Measurements from ENCODE around the gene CNTNAP2. TPM values are rescaled to one million over a fixed set of nuclear protein-coding genes. Genes with fewer than 3 reads are reported as not detected.

The CNTNAP2 gene
- polyA plus RNA-seq, 4 donors: 0.54 to 10.1 (median 2.6) TPM

- WGBS, 3 donors: 50 to 60% (median 60%) methylated on average over 1 of the region's 1 CpG
- DNase-seq (no peak), FAIRE-seq (no peak)
- Histone ChIP-seq H3K9me3 (ENCODE audit: control insufficient read depth in 2 of 2, insufficient read depth in 1 of 2, low read depth in 1 of 2, low read length in 1 of 2) (no peaks in the 10 kb centered on the region), H3K4me3 (ENCODE audit: low read depth in 1 of 3, low read length in 3 of 3) (no peak overlapping the region), H3K36me3 (ENCODE audit: control insufficient read depth in 3 of 3, insufficient read depth in 2 of 3, low read depth in 1 of 3, low read length in 3 of 3) (no peaks in the 10 kb centered on the region), H3K27me3 (ENCODE audit: control insufficient read depth in 3 of 3, insufficient read depth in 3 of 3, low read length in 3 of 3) (no peaks in the 10 kb centered on the region), H3K27ac (ENCODE audit: low read depth in 1 of 3, low read length in 2 of 3) (no peak overlapping the region), H3K4me1 (ENCODE audit: control insufficient read depth in 3 of 3, insufficient read depth in 2 of 3, low read depth in 1 of 3, low read length in 2 of 3) (no peaks in the 10 kb centered on the region)
These were observed 1895.2 kb downstream of the CNTNAP2 start for GRCh38 chr7:148011753-148012152.

- FAIRE-seq (no peak), DNase-seq (no peak)
- Histone ChIP-seq H3K27me3 (ENCODE audit: control insufficient read depth in 3 of 3, insufficient read depth in 3 of 3, low read length in 3 of 3) (no peaks in the 10 kb centered on the region), H3K36me3 (ENCODE audit: control insufficient read depth in 3 of 3, insufficient read depth in 2 of 3, low read depth in 1 of 3, low read length in 3 of 3) (no peaks in the 10 kb centered on the region), H3K4me3 (ENCODE audit: low read depth in 1 of 3, low read length in 3 of 3) (no peak overlapping the region), H3K27ac (ENCODE audit: low read depth in 1 of 3, low read length in 2 of 3) (no peak overlapping the region), H3K9me3 (ENCODE audit: control insufficient read depth in 2 of 2, insufficient read depth in 1 of 2, low read depth in 1 of 2, low read length in 1 of 2) (no peaks in the 10 kb centered on the region), H3K4me1 (ENCODE audit: control insufficient read depth in 3 of 3, insufficient read depth in 2 of 3, low read depth in 1 of 3, low read length in 2 of 3) (no peaks in the 10 kb centered on the region)
- 54 to 80% (median 69%) methylated on average over 6 of the region's 6 CpGs for WGBS, 3 donors
These were observed 1897.4 kb downstream of the CNTNAP2 start for GRCh38 chr7:148014001-148014400.

DNA sequence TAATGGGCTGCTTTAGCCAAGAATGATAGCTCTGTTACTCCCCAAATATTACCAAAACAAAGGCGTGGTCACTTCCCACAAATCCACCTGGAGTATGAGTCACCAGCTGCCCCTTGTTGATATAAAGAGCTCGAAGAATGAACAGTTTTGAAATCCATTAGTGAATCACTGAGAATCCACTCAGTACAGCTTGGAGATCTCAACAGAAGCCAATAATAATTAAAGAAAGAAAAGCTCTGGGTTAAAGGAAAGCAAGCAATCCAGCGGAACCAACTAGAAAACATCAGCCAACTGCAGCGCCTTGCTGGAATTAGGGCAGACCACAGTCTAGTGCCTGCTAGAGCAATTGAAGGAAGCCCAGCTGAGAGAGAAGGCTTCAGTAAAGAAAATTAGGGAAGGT, 1897.9 kb downstream of the CNTNAP2 start:
- no peaks in the 10 kb centered on the region for H3K4me1 ChIP-seq (ENCODE audit: control insufficient read depth in 3 of 3, insufficient read depth in 2 of 3, low read depth in 1 of 3, low read length in 2 of 3)
- H3K4me3 ChIP-seq (ENCODE audit: low read depth in 1 of 3, low read length in 3 of 3): no peak overlapping the region
- WGBS, 3 donors: 62 to 64% (median 62%) methylated on average over 4 of the region's 4 CpGs
- H3K27ac ChIP-seq (ENCODE audit: low read depth in 1 of 3, low read length in 2 of 3): no peak overlapping the region
- DNase-seq: no peak
- no peaks in the 10 kb centered on the region for H3K27me3 ChIP-seq (ENCODE audit: control insufficient read depth in 3 of 3, insufficient read depth in 3 of 3, low read length in 3 of 3)
- FAIRE-seq: no peak
- no peaks in the 10 kb centered on the region for H3K9me3 ChIP-seq (ENCODE audit: control insufficient read depth in 2 of 2, insufficient read depth in 1 of 2, low read depth in 1 of 2, low read length in 1 of 2)
- no peaks in the 10 kb centered on the region for H3K36me3 ChIP-seq (ENCODE audit: control insufficient read depth in 3 of 3, insufficient read depth in 2 of 3, low read depth in 1 of 3, low read length in 3 of 3)

GRCh38 chr7:148017126-148017525, 1900.5 kb downstream of the CNTNAP2 start:
- no peak for FAIRE-seq
- no peaks in the 10 kb centered on the region for H3K36me3 ChIP-seq (ENCODE audit: control insufficient read depth in 3 of 3, insufficient read depth in 2 of 3, low read depth in 1 of 3, low read length in 3 of 3)

DNA sequence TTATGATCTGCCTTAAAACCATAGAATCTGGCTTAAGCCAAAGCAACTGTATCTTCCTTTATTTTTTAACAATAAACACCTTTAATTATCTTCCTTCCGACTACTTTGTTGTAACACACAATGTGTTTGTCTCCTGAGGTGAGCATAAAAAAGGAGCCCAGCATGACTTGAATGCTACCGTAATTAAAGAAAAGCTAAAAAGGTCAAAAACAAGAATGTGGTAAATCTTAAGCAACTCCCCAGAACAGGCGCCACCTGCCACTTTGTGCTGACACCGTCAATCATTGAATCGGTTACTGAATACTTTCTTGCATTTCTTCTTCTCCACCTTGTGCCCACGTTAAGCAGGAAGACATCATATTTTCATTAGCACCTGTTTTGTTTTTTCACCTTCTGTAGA, 1904.1 kb downstream of the CNTNAP2 start:
- Histone ChIP-seq H3K27ac (ENCODE audit: low read depth in 1 of 3, low read length in 2 of 3) (no peak overlapping the region), H3K36me3 (ENCODE audit: control insufficient read depth in 3 of 3, insufficient read depth in 2 of 3, low read depth in 1 of 3, low read length in 3 of 3) (no peaks in the 10 kb centered on the region), H3K27me3 (ENCODE audit: control insufficient read depth in 3 of 3, insufficient read depth in 3 of 3, low read length in 3 of 3) (no peaks in the 10 kb centered on the region), H3K4me1 (ENCODE audit: control insufficient read depth in 3 of 3, insufficient read depth in 2 of 3, low read depth in 1 of 3, low read length in 2 of 3) (no peaks in the 10 kb centered on the region), H3K9me3 (ENCODE audit: control insufficient read depth in 2 of 2, insufficient read depth in 1 of 2, low read depth in 1 of 2, low read length in 1 of 2) (no peaks in the 10 kb centered on the region), H3K4me3 (ENCODE audit: low read depth in 1 of 3, low read length in 3 of 3) (no peak overlapping the region)
- FAIRE-seq (no peak), DNase-seq (no peak)
- 70 to 73% (median 72%) methylated on average over 6 of the region's 6 CpGs for WGBS, 3 donors

More at GRCh38 chr7:148017126-148017525, 1900.5 kb downstream of the CNTNAP2 start:
- no peaks in the 10 kb centered on the region for H3K4me1 ChIP-seq (ENCODE audit: control insufficient read depth in 3 of 3, insufficient read depth in 2 of 3, low read depth in 1 of 3, low read length in 2 of 3)
- no peak for DNase-seq
- WGBS, 3 donors: 48 to 50% (median 49%) methylated on average over 2 of the region's 2 CpGs
- H3K27me3 ChIP-seq (ENCODE audit: control insufficient read depth in 3 of 3, insufficient read depth in 3 of 3, low read length in 3 of 3): no peaks in the 10 kb centered on the region
- H3K27ac ChIP-seq (ENCODE audit: low read depth in 1 of 3, low read length in 2 of 3): no peak overlapping the region
- H3K4me3 ChIP-seq (ENCODE audit: low read depth in 1 of 3, low read length in 3 of 3): no peak overlapping the region
- no peaks in the 10 kb centered on the region for H3K9me3 ChIP-seq (ENCODE audit: control insufficient read depth in 2 of 2, insufficient read depth in 1 of 2, low read depth in 1 of 2, low read length in 1 of 2)

DNA sequence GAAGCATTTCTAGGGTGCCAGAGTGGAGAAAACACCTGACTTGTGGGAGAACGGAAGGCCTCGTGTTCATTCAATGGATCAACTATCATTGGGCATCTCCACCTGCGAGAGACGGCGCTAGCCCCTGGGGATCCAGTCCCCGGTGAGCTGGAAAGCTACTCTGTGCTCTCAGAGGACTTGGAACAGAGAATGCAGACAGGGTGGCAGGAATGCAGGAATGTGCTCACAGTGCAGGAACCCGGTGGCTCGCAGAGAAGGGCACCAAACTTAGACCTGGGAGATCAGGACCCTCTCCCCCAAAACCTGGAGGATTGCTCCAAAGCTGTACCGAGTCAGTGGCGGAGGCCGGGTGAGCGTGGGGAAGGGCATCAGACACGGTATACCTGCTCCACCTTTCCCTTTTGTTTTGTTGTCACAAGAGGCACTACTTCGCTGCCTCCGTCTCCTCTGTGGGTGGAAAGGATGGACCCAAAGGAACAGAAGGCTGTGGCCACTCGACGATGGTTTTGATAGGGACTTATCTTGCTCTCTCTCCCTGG, 1905.0 kb downstream of the CNTNAP2 start:
- no peak overlapping the region for H3K27ac ChIP-seq (ENCODE audit: low read depth in 1 of 3, low read length in 2 of 3)
- H3K4me3 ChIP-seq (ENCODE audit: low read depth in 1 of 3, low read length in 3 of 3): no peak overlapping the region
- WGBS, 3 donors: 88 to 90% (median 88%) methylated on average over 17 of the region's 17 CpGs
- H3K36me3 ChIP-seq (ENCODE audit: control insufficient read depth in 3 of 3, insufficient read depth in 2 of 3, low read depth in 1 of 3, low read length in 3 of 3): no peaks in the 10 kb centered on the region
- FAIRE-seq: no peak
- no peaks in the 10 kb centered on the region for H3K4me1 ChIP-seq (ENCODE audit: control insufficient read depth in 3 of 3, insufficient read depth in 2 of 3, low read depth in 1 of 3, low read length in 2 of 3)
- no peaks in the 10 kb centered on the region for H3K9me3 ChIP-seq (ENCODE audit: control insufficient read depth in 2 of 2, insufficient read depth in 1 of 2, low read depth in 1 of 2, low read length in 1 of 2)
- no peak for DNase-seq
- no peaks in the 10 kb centered on the region for H3K27me3 ChIP-seq (ENCODE audit: control insufficient read depth in 3 of 3, insufficient read depth in 3 of 3, low read length in 3 of 3)

GRCh38 chr7:148022832-148023231, 1906.2 kb downstream of the CNTNAP2 start:
- Histone ChIP-seq H3K27me3 (ENCODE audit: control insufficient read depth in 3 of 3, insufficient read depth in 3 of 3, low read length in 3 of 3) (no peaks in the 10 kb centered on the region), H3K4me1 (ENCODE audit: control insufficient read depth in 3 of 3, insufficient read depth in 2 of 3, low read depth in 1 of 3, low read length in 2 of 3) (no peaks in the 10 kb centered on the region), H3K27ac (ENCODE audit: low read depth in 1 of 3, low read length in 2 of 3) (no peak overlapping the region), H3K36me3 (ENCODE audit: control insufficient read depth in 3 of 3, insufficient read depth in 2 of 3, low read depth in 1 of 3, low read length in 3 of 3) (no peaks in the 10 kb centered on the region), H3K4me3 (ENCODE audit: low read depth in 1 of 3, low read length in 3 of 3) (no peak overlapping the region), H3K9me3 (ENCODE audit: control insufficient read depth in 2 of 2, insufficient read depth in 1 of 2, low read depth in 1 of 2, low read length in 1 of 2) (no peaks in the 10 kb centered on the region)
- FAIRE-seq: no peak
- 90 to 91% (median 91%) methylated on average over 9 of the region's 9 CpGs for WGBS, 3 donors
- no peak for DNase-seq

GRCh38 chr7:148026713-148027112, 1910.1 kb downstream of the CNTNAP2 start:
- H3K36me3 ChIP-seq (ENCODE audit: control insufficient read depth in 3 of 3, insufficient read depth in 2 of 3, low read depth in 1 of 3, low read length in 3 of 3): no peaks in the 10 kb centered on the region
- no peak for DNase-seq
- H3K4me3 ChIP-seq (ENCODE audit: low read depth in 1 of 3, low read length in 3 of 3): no peak overlapping the region
- no peak for FAIRE-seq
- no peak overlapping the region for H3K27ac ChIP-seq (ENCODE audit: low read depth in 1 of 3, low read length in 2 of 3)
- H3K27me3 ChIP-seq (ENCODE audit: control insufficient read depth in 3 of 3, insufficient read depth in 3 of 3, low read length in 3 of 3): no peaks in the 10 kb centered on the region
- H3K9me3 ChIP-seq (ENCODE audit: control insufficient read depth in 2 of 2, insufficient read depth in 1 of 2, low read depth in 1 of 2, low read length in 1 of 2): no peaks in the 10 kb centered on the region
- H3K4me1 ChIP-seq (ENCODE audit: control insufficient read depth in 3 of 3, insufficient read depth in 2 of 3, low read depth in 1 of 3, low read length in 2 of 3): no peaks in the 10 kb centered on the region
- 43 to 57% (median 49%) methylated on average over 5 of the region's 5 CpGs for WGBS, 3 donors

GRCh38 chr7:148028165-148028564, 1911.6 kb downstream of the CNTNAP2 start:
- no peaks in the 10 kb centered on the region for H3K4me1 ChIP-seq (ENCODE audit: control insufficient read depth in 3 of 3, insufficient read depth in 2 of 3, low read depth in 1 of 3, low read length in 2 of 3)
- no peaks in the 10 kb centered on the region for H3K9me3 ChIP-seq (ENCODE audit: control insufficient read depth in 2 of 2, insufficient read depth in 1 of 2, low read depth in 1 of 2, low read length in 1 of 2)
- no peak overlapping the region for H3K27ac ChIP-seq (ENCODE audit: low read depth in 1 of 3, low read length in 2 of 3)
- no peaks in the 10 kb centered on the region for H3K27me3 ChIP-seq (ENCODE audit: control insufficient read depth in 3 of 3, insufficient read depth in 3 of 3, low read length in 3 of 3)
- no peak for DNase-seq
- no peaks in the 10 kb centered on the region for H3K36me3 ChIP-seq (ENCODE audit: control insufficient read depth in 3 of 3, insufficient read depth in 2 of 3, low read depth in 1 of 3, low read length in 3 of 3)
- no peak overlapping the region for H3K4me3 ChIP-seq (ENCODE audit: low read depth in 1 of 3, low read length in 3 of 3)
- WGBS, 3 donors: 81 to 91% (median 83%) methylated on average over 3 of the region's 3 CpGs
- no peak for FAIRE-seq

Measured in small intestine (tissue), 7 donors.